HG03108 (cell line): Measurements from ENCODE around the gene CHD3.
A peak's percentile ranks its signal among the peaks of the same experiment; 100 is the strongest.
"Not testable (repeated sequence)": the region's sequence is repeated elsewhere in the genome, so short reads cannot be mapped to it uniquely, and the experiment has no call there.

Source experiments
- ATAC-seq: cut with Tn5 transposase; IDR thresholded peaks from one replicate; pipeline ENCODE4 v1.9.1; 2021; ENCODE audit warnings: moderate library complexity; ENCODE audit not compliant: unreplicated experiment

Gene CHD3

DNA sequence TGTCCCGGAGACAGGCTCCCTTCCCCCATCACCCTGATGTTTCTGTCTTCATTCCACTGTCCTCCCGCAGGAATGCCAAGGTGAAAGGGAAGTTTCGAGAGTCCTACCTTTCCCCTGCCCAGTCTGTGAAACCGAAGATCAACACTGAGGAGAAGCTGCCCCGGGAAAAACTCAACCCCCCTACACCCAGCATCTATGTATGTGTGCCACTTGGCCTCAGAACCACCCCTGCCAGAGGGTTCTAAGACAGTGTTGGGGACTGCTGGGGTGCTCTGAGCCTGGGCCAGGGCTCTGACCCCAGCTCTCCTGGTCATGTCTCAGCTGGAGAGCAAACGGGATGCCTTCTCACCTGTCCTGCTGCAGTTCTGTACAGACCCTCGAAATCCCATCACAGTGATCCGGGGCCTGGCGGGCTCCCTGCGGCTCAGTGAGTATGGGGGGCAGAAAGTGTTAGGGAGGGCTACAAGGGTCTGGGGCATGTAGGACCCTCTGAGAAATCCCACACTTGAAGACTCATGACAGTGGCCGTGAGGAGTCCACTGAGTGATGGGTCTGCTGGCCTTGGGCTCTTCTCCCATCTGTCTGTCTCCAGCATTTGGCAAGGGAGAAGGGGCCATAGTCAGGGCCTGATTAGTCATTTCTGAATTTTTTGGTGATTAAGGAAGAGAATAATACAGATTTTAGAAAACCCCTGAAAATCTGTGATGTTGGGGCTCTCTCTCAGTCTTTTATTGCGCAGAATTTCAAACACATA lies 38.7 kb upstream of the CHD3 start:
- ATAC-seq = no peak

DNA sequence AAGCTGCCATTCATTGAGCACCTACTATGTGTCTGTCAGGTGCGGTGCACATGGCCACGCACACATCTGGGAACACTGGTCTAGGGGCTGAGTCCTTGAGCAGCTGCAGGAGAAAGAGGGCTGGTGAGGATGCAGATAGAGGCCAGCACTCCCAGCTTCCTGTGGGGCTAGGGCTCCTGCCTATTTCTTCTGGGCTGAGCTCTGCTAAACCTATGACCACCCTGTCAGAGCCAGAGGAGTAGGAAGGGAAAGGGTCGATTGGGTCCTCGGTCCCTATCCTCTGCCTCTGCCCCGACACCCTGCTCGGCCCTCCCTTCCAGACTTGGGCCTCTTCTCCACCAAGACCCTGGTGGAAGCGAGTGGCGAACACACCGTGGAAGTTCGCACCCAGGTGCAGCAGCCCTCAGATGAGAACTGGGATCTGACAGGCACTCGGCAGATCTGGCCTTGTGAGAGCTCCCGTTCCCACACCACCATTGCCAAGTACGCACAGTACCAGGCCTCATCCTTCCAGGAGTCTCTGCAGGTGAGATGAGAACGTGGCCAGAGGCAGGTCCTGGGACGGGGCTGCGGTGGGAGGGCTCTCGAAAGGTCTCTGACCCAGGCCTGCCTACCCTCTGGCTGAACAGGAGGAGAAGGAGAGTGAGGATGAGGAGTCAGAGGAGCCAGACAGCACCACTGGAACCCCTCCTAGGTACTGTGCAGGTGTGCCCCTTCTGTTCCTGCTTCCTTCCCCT lies 37.7 kb upstream of the CHD3 start:
- no peak for ATAC-seq

DNA sequence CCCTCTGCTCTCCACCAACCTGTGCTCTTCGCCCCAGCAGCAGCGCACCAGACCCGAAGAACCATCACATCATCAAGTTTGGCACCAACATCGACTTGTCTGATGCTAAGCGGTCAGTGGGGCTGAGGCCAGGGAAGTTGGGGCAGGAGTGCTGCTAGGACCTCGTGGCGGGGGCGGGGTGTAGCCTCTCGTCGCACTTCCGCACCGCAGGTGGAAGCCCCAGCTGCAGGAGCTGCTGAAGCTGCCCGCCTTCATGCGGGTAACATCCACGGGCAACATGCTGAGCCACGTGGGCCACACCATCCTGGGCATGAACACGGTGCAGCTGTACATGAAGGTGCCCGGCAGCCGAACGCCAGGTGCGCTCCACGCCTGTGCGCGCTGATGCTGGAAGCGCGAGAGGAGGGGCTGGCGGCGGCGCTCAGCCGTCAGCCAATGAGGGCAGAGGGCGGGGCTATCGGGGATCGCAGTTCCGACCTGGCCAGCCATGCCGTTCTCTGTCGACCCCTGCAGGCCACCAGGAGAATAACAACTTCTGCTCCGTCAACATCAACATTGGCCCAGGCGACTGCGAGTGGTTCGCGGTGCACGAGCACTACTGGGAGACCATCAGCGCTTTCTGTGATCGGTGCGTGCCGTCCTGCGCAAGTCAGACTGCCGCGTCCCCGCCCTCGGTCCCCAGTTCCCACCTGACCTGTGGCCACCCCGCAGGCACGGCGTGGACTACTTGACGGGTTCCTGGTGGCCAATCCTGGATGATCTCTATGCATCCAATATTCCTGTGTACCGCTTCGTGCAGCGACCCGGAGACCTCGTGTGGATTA lies 36.9 kb upstream of the CHD3 start:
- peak; percentile 75 for ATAC-seq

DNA sequence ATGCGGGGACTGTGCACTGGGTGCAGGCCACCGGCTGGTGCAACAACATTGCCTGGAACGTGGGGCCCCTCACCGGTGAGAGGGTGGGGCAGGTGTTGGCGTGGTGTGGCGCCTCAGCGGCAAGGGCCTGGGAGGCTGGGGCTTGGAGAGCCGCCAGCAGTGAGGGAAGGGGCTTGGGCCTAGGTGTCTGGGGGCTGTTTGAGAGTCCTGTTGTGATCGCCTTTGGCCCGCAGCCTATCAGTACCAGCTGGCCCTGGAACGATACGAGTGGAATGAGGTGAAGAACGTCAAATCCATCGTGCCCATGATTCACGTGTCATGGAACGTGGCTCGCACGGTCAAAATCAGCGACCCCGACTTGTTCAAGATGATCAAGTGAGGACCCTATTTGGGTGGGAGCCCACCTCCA lies 36.3 kb upstream of the CHD3 start:
- no peak for ATAC-seq

DNA sequence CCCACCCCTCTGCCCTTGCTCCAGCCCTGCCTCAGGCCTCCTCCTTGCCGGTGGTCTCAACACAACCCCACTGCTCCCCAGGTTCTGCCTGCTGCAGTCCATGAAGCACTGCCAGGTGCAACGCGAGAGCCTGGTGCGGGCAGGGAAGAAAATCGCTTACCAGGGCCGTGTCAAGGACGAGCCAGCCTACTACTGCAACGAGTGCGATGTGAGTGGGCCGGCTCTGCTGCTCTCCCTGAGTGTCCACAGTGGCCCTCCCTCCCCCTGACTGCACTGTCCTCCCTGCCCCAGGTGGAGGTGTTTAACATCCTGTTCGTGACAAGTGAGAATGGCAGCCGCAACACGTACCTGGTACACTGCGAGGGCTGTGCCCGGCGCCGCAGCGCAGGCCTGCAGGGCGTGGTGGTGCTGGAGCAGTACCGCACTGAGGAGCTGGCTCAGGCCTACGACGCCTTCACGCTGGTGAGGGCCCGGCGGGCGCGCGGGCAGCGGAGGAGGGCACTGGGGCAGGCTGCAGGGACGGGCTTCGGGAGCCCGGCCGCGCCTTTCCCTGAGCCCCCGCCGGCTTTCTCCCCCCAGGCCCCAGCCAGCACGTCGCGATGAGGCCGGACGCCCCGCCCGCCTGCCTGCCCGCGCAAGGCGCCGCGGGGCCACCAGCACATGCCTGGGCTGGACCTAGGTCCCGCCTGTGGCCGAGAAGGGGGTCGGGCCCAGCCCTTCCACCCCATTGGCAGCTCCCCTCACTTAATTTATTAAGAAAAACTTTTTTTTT lies 35.5 kb upstream of the CHD3 start:
- ATAC-seq = no peak

DNA sequence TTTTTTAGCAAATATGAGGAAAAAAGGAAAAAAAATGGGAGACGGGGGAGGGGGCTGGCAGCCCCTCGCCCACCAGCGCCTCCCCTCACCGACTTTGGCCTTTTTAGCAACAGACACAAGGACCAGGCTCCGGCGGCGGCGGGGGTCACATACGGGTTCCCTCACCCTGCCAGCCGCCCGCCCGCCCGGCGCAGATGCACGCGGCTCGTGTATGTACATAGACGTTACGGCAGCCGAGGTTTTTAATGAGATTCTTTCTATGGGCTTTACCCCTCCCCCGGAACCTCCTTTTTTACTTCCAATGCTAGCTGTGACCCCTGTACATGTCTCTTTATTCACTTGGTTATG lies 34.9 kb upstream of the CHD3 start:
- no peak for ATAC-seq

DNA sequence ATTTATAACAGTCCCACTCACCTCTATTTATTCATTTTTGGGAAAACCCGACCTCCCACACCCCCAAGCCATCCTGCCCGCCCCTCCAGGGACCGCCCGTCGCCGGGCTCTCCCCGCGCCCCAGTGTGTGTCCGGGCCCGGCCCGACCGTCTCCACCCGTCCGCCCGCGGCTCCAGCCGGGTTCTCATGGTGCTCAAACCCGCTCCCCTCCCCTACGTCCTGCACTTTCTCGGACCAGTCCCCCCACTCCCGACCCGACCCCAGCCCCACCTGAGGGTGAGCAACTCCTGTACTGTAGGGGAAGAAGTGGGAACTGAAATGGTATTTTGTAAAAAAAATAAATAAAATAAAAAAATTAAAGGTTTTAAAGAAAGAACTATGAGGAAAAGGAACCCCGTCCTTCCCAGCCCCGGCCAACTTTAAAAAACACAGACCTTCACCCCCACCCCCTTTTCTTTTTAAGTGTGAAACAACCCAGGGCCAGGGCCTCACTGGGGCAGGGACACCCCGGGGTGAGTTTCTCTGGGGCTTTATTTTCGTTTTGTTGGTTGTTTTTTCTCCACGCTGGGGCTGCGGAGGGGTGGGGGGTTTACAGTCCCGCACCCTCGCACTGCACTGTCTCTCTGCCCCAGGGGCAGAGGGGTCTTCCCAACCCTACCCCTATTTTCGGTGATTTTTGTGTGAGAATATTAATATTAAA lies 34.4 kb upstream of the CHD3 start:
- ATAC-seq = no peak

DNA sequence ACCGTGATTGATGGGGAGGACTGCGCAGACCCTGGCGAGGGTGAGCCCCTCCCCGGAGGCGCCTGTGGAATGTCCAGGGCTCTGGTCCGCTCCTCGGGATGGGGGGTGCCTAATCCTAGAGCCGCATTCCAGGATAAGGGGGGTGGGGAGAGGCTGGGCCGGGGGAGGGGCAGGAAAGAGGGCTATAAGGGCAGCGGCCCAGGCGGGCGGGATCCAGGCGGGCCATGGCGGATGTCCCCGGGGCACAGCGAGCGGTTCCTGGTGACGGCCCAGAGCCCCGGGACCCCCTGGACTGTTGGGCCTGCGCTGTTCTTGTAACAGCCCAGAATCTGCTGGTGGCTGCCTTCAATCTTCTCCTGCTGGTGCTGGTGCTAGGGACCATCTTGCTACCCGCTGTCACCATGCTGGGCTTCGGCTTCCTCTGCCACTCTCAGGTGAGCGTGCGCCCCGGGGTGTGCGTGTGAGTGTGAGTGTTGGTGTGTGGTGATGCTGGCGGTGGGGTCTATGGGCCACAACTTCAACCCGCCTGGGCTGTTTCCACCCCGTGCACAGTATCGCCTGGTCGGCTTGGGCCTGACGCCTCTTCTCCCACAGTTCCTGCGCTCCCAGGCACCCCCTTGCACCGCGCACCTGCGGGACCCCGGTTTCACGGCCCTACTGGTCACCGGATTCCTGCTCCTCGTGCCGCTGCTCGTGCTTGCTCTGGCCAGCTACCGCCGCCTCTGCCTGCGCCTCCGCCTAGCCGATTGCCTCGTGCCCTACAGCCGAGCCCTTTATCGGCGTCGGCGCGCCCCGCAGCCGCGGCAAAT lies 33.5 kb upstream of the CHD3 start, which contains the start of gene TMEM88:
Gene TMEM88, plus strand, starts transcription at position 216 of the 809 bp plus-strand sequence. Its CDS starts 9 bp downstream, at position 225.
- ATAC-seq = no peak

DNA sequence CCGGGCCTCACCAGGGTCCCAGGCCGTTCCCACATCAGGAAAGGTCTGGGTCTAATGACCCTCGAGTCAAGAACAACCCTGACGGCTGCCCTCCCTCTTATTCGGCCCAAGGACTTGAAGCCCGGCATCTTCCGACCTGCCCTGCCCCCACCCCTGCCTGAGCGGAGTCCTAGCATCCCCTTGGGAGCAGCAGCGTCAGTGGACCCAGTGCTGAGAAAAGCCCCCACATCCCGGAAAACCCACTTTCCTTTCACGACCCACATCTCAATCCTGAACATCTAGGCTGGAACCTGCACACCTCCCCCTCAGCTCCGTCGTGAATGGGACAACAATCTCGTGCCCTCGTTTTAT lies 33.0 kb upstream of the CHD3 start:
- ATAC-seq = no peak

DNA sequence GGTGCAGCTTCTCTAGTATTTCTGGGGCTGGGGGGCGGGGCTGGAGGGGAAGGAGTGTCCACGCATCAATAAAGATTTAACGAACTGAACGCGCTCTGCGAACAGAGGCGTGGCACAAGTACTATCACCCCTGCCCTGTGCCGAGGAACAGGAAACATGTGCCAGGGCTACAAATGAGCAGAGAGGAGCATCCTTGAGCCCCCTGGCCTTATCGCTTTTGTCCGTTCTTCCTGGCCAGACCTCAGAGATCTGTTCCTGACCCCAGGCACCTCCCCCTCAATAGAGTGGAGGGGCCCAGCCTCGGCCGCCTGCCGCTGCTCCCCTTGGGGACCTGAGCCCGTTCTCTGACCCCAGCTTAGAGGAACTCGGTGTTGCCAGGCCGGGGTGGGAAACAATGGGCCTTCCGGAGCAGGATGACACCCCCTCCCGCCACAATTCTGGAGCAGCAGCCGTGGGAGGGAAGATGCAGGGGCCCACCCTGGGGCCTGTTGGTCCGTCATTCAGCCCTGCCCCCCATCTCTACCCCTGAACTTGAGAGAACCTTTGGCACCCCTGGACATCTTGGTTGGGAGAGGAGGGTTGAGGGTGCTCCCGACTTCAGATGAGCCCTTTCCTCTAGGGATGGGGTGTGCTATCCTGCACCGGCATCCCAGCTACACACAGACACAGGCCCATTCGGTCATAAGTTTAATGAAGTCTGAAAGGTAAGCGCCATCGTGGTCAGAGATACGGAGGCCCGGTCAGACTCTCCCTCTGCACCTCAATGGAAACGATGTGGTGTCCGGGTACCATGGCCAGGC lies 32.4 kb upstream of the CHD3 start:
- ATAC-seq = no peak

DNA sequence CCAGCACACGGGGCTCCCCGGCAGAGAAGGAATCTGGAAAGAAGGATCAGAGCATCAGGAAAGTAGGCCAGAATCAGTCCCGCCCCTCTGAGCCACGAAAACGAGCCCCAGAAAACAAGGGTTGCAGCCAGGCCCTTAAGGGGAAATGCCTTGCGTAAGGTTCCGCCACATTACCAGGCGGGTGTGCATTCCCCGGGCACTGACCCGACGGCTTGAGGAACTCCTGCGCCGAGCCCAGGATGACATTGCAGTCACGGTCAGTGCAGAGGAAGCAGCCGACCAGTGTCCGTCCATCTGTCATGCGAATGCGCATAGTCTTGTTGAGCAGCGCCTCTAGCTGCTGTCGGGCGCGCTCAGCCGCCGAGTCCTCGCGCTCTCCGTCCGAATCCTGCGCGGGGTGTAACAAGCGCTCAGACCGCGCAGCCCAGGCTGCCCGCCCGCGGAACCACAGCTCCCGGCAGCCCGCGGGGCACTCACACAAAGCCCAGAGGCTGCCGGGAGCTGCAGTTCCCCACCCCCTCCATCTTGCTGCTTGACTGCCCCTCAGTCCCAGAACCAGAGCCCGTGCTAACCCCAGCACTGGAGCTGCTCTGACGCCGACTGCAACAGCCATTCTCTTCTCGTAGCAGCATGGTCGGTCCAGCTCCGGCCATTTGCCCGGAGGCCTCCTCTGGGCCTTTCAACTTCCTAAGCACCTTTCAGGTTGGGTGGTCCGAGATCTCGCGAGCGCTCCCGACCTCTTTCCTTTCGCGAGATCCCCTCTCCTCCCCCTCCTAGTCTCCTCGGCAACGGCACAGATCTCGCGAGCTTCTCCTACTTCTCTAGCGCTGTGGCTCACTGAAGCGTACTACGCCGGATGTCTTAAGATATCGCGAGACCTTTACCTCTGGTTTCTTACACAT lies 31.5 kb upstream of the CHD3 start, which contains the start of gene NAA38:
Gene NAA38, minus strand, starts transcription at position 749 of the 902 bp plus-strand sequence. Its CDS starts 96 bp downstream, at position 653.
- ATAC-seq = peak; percentile 65

DNA sequence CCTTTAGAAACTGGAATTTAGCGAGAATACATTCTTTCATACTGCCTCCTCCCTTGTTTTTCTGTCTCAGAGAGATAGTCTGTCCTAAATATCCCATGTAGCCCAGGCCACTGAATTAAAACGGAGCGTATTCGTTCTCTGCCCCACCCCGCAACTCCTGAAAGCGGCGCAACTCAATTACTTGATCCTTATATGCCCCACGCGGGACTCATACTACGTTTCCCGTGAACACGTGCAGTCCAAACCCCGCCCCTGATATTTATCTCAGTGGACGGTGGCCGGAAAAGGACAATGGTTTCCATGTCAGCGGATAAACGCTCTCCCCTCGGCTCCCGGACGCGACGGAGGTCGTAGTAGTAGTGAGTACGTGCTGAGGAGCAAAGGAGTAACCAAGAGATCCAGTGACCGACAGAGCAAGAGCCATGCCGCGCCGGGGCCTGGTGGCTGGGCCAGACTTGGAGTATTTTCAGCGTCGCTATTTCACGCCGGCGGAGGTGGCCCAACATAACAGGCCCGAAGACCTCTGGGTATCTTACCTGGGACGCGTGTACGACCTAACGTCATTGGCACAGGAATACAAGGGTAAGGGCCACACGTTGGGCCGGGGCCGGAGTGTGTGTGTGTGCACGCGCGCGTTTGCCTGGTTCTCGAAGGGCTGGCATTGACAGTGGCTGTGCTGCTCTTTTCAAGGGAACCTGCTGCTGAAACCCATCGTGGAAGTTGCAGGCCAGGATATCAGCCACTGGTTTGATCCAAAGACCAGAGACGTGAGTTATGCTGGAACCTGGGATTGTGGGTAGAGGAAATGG lies 30.7 kb upstream of the CHD3 start, which contains the start of gene CYB5D1:
Gene CYB5D1, plus strand, starts transcription at position 291 of the 809 bp plus-strand sequence. Its CDS starts 132 bp downstream, at position 423.
- ATAC-seq = peak; percentile 25

DNA sequence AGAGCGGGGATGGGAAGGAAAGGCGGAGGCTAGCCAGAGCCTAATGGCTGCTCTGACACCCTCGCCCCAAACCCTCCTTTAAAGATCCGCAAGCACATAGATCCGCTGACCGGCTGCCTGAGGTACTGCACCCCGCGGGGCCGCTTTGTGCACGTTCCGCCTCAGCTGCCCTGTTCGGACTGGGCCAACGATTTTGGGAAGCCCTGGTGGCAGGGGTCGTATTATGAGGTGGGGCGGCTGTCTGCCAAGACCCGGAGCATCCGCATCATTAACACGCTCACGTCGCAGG lies 30.1 kb upstream of the CHD3 start:
- no peak for ATAC-seq

DNA sequence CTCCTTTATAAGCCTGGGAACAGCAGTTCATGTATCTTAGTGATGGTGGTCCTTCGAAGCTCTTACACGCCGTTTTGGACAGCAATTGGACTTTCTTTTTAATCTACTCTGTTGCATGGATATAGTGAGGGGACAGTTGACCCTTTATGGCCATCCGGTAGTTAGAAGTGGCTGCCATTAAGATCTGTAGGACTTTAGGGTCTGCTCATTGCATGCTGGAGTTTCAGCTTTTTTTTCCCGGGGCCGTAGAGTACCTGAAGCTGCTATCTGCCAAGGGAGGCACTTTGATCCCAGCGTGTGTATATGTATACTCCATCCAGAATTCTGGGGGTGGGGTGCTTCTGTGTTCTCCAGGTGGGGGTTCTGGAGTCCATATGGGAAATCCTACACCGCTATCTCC lies 29.6 kb upstream of the CHD3 start:
- no peak for ATAC-seq

DNA sequence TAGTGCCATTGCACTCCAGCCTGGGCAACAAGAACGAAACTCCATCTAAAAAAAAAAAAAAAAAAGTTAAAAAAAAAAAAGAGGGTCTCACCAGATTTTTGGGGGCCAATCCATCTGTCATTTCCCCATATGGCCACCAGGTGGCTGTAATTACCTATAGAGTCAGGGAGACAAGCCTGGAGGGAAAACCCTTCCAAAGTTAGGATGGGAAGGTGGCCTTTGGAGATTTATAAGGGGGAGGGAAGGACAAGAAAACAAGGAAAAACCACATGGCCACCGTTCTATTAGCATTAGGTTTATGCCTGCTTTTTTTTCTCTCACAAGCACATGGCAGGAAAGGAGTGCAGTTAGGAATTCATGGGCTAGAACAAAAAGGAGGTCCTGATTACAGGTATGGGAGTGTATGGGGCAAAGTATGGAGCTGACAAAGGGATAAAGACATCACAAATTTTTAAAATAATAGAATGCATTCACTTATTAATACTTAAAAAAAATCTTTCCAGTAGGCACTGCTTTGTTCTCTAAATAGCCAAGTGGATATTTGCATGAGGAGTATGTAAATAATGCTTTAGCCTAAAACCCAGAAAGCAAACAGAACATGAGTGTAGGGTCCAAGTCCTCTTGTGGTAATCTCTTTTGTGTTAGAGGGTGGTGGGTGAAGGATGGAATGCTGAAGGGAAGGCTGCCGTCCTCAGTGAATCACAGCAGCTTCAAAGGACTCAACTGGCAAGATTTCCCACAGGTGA lies 25.7 kb upstream of the CHD3 start:
- no peak for ATAC-seq

DNA sequence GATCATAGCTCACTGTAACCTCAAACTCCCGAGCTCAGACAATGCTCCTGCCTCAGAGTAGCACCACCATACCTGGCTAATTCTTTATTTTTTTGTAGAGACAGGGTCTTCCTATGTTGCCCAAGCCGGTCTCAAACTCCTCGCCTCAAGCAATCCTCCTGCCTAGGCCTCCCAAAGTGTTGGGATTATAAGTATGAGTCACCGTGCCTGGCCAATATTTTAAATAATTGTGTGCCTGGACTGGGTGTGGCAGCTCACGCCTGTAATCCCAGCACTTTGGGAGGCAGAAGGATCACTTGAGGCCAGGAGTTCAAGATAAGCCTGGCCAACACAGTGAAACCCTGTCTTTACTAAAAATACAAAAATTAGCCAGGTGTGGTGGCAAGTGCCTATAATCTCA lies 24.2 kb upstream of the CHD3 start:
- ATAC-seq = not testable (repeated sequence)
